ENCODE measurements around the gene CYTH4.

DNA sequence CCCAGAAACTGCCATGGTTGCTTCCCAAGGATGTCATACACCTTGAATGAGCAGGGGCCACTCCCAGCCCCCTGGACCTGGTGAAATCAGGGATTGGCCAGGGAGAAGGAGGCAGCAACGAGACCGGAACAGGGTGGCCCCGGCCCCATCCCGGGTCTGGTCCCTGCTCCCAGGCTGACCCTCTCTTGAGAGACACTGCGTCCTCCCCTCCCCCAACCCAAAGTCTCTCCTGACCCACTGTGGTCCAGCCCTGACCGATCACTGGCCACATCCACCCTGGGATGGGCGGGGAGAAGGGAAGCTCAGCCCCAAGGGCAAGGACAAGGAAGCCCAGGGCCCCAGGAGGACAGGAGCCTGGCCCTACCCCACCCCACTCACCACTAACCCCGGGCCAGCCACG lies 12.4 kb downstream of the CYTH4 start:
- TF ChIP-seq, protein P1, sequence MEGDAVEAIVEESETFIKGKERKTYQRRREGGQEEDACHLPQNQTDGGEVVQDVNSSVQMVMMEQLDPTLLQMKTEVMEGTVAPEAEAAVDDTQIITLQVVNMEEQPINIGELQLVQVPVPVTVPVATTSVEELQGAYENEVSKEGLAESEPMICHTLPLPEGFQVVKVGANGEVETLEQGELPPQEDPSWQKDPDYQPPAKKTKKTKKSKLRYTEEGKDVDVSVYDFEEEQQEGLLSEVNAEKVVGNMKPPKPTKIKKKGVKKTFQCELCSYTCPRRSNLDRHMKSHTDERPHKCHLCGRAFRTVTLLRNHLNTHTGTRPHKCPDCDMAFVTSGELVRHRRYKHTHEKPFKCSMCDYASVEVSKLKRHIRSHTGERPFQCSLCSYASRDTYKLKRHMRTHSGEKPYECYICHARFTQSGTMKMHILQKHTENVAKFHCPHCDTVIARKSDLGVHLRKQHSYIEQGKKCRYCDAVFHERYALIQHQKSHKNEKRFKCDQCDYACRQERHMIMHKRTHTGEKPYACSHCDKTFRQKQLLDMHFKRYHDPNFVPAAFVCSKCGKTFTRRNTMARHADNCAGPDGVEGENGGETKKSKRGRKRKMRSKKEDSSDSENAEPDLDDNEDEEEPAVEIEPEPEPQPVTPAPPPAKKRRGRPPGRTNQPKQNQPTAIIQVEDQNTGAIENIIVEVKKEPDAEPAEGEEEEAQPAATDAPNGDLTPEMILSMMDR (IDR thresholded peaks at IDR 0.05; ENCODE audit: low read depth, low read length, missing input control) = no peak
- TF ChIP-seq, protein P2, sequence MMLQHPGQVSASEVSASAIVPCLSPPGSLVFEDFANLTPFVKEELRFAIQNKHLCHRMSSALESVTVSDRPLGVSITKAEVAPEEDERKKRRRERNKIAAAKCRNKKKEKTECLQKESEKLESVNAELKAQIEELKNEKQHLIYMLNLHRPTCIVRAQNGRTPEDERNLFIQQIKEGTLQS (IDR thresholded peaks at IDR 0.05) = no peak
- TF ChIP-seq, protein P3, sequence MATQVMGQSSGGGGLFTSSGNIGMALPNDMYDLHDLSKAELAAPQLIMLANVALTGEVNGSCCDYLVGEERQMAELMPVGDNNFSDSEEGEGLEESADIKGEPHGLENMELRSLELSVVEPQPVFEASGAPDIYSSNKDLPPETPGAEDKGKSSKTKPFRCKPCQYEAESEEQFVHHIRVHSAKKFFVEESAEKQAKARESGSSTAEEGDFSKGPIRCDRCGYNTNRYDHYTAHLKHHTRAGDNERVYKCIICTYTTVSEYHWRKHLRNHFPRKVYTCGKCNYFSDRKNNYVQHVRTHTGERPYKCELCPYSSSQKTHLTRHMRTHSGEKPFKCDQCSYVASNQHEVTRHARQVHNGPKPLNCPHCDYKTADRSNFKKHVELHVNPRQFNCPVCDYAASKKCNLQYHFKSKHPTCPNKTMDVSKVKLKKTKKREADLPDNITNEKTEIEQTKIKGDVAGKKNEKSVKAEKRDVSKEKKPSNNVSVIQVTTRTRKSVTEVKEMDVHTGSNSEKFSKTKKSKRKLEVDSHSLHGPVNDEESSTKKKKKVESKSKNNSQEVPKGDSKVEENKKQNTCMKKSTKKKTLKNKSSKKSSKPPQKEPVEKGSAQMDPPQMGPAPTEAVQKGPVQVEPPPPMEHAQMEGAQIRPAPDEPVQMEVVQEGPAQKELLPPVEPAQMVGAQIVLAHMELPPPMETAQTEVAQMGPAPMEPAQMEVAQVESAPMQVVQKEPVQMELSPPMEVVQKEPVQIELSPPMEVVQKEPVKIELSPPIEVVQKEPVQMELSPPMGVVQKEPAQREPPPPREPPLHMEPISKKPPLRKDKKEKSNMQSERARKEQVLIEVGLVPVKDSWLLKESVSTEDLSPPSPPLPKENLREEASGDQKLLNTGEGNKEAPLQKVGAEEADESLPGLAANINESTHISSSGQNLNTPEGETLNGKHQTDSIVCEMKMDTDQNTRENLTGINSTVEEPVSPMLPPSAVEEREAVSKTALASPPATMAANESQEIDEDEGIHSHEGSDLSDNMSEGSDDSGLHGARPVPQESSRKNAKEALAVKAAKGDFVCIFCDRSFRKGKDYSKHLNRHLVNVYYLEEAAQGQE (IDR thresholded peaks at IDR 0.05) = no peak
- TF ChIP-seq GABPA (IDR thresholded peaks at IDR 0.05 in 1 of 2, conservative IDR thresholded peaks at IDR 0.05 in 1 of 2) (no peak), TAF1 (conservative IDR thresholded peaks at IDR 0.05) (no peak), HNF4A (conservative IDR thresholded peaks at IDR 0.05) (no peak), YY1 (IDR thresholded peaks at IDR 0.05) (no peak), HNF4G (IDR thresholded peaks at IDR 0.05) (no peak), JUND (IDR thresholded peaks at IDR 0.05) (no peak), RAD21 (IDR thresholded peaks at IDR 0.05) (no peak), SP1 (IDR thresholded peaks at IDR 0.05) (no peak)
